ENCODE results near the gene GJC1. TPM values are rescaled to one million over a fixed set of nuclear protein-coding genes. Genes with fewer than 3 reads are reported as not detected.

Gene GJC1
- total RNA-seq, 1 donor: 10.5 TPM

GRCh38 chr17:44780161-44780560 lies 49.9 kb downstream of the GJC1 start:
- Histone ChIP-seq H3K9me3 (ENCODE audit: low read depth, low read length) (no peaks in the 10 kb centered on the region), H3K27me3 (ENCODE audit: insufficient read depth, low read length) (no peaks in the 10 kb centered on the region), H3K4me3 (ENCODE audit: insufficient read depth, low read length) (no peak overlapping the region), H3K36me3 (ENCODE audit: insufficient read depth, low read length) (no peaks in the 10 kb centered on the region), H3K4me2 (ENCODE audit: insufficient read depth, low read length) (no peak overlapping the region), H2AFZ (ENCODE audit: low read length) (no peak overlapping the region), H4K20me1 (ENCODE audit: insufficient read depth, low read length) (no peaks in the 10 kb centered on the region), H3K79me2 (ENCODE audit: insufficient read depth, low read length) (no peaks in the 10 kb centered on the region), H3K4me1 (ENCODE audit: insufficient read depth, low read length) (peaks cover 8% of the 10 kb centered on the region), H3K27ac (ENCODE audit: low read depth, low read length) (no peak overlapping the region)
- DNase-seq (ENCODE audit: insufficient read length, low spot score, missing footprints): no peak
- TF ChIP-seq CTCF (IDR thresholded peaks at IDR 0.05; ENCODE audit: extremely low read depth, low read depth, low read length): no peak

- Histone ChIP-seq H3K4me1 (ENCODE audit: insufficient read depth, low read length) (peaks cover 11% of the 10 kb centered on the region), H2AFZ (ENCODE audit: low read length) (peak overlapping the region; percentile 94), H3K27me3 (ENCODE audit: insufficient read depth, low read length) (no peaks in the 10 kb centered on the region), H4K20me1 (ENCODE audit: insufficient read depth, low read length) (no peaks in the 10 kb centered on the region), H3K4me3 (ENCODE audit: insufficient read depth, low read length) (peak overlapping the region; percentile 77), H3K9me3 (ENCODE audit: low read depth, low read length) (no peaks in the 10 kb centered on the region), H3K36me3 (ENCODE audit: insufficient read depth, low read length) (no peaks in the 10 kb centered on the region), H3K27ac (ENCODE audit: low read depth, low read length) (peak overlapping the region; percentile 11), H3K4me2 (ENCODE audit: insufficient read depth, low read length) (peak overlapping the region; percentile 94), H3K79me2 (ENCODE audit: insufficient read depth, low read length) (no peaks in the 10 kb centered on the region)
- DNase-seq (ENCODE audit: insufficient read length, low spot score, missing footprints): peak; percentile 99
- TF ChIP-seq CTCF (IDR thresholded peaks at IDR 0.05; ENCODE audit: extremely low read depth, low read depth, low read length): peak; percentile 90
Measured at GRCh38 chr17:44779211-44780025, 50.7 kb downstream of the GJC1 start.

GRCh38 chr17:44778656-44779210 lies 51.4 kb downstream of the GJC1 start:
- Histone ChIP-seq H3K36me3 (ENCODE audit: insufficient read depth, low read length) (no peaks in the 10 kb centered on the region), H3K4me1 (ENCODE audit: insufficient read depth, low read length) (peaks cover 11% of the 10 kb centered on the region), H3K4me3 (ENCODE audit: insufficient read depth, low read length) (peak overlapping the region; percentile 77), H3K27ac (ENCODE audit: low read depth, low read length) (peak overlapping the region; percentile 11), H3K9me3 (ENCODE audit: low read depth, low read length) (no peaks in the 10 kb centered on the region), H2AFZ (ENCODE audit: low read length) (peak overlapping the region; percentile 94), H3K79me2 (ENCODE audit: insufficient read depth, low read length) (no peaks in the 10 kb centered on the region), H4K20me1 (ENCODE audit: insufficient read depth, low read length) (no peaks in the 10 kb centered on the region), H3K27me3 (ENCODE audit: insufficient read depth, low read length) (no peaks in the 10 kb centered on the region), H3K4me2 (ENCODE audit: insufficient read depth, low read length) (peak overlapping the region; percentile 94)
- no peak for TF ChIP-seq CTCF (IDR thresholded peaks at IDR 0.05; ENCODE audit: extremely low read depth, low read depth, low read length)
- peak; percentile 23 for DNase-seq (ENCODE audit: insufficient read length, low spot score, missing footprints)
